ENCODE results near the gene AVPI1. TPM values are rescaled to one million over a fixed set of nuclear protein-coding genes. Genes with fewer than 3 reads are reported as not detected.

The AVPI1 gene
- total RNA-seq, 1 experiment from 2014 or later, result 6.5 TPM

- H3K27ac Mint-ChIP-seq, result peak overlapping the region; percentile 45 to 94 (median 54); a peak in 5 of 7 replicates
These were observed 31.1 kb upstream of the AVPI1 start for GRCh38 chr10:97718178-97718577.

More at GRCh38 chr10:97718178-97718577, 31.1 kb upstream of the AVPI1 start:
- H2BK12ac ChIP-seq (ENCODE audit: insufficient read length, low read depth, low read length), result no peak overlapping the region
- Mint-ChIP-seq H3K36me3 (ENCODE audit: insufficient read depth in 1 of 3, low read depth in 3 of 3) (peaks cover 16 to 43% (median 38%) of the 10 kb centered on the region in 3 experiments), H3K4me3 (no peak overlapping the region), H3K9me3 (no peaks in the 10 kb centered on the region), H3K4me1 (peaks cover 39 to 47% of the 10 kb centered on the region in 2 experiments), H3K27me3 (ENCODE audit: low read depth) (peaks cover 2% of the 10 kb centered on the region; the same call in 1 of the 2 replicates)
- no peak overlapping the region for H3K4ac ChIP-seq (ENCODE audit: low read depth, low read length)
- H3K23me2 ChIP-seq (ENCODE audit: insufficient read length, low read depth, low read length, poor library complexity, severe bottlenecking), result peaks cover 17% of the 10 kb centered on the region
- H3K27ac ChIP-seq (ENCODE audit: insufficient read length, low read depth, low read length), result no peak overlapping the region
- H3K4me2 ChIP-seq (ENCODE audit: insufficient read depth, insufficient read length, low read length), result no peak overlapping the region
- no peak overlapping the region for H4K8ac ChIP-seq (replicated peaks; ENCODE audit: insufficient read length, low read depth, low read length)
- no peak overlapping the region for H3K9ac ChIP-seq (ENCODE audit: extremely low read depth, insufficient read length, low read length)
- H4K20me1 ChIP-seq (ENCODE audit: control insufficient read depth, insufficient read depth, insufficient read length), result no peaks in the 10 kb centered on the region
- no peak overlapping the region for H4K91ac ChIP-seq (ENCODE audit: insufficient read length, low read depth, low read length)
- H3K79me1 ChIP-seq (ENCODE audit: insufficient read depth, low read depth, low read length, poor library complexity, severe bottlenecking), result no peaks in the 10 kb centered on the region
- DNase-seq, result no peak
- no peak overlapping the region for H2BK15ac ChIP-seq (ENCODE audit: low read depth, low read length)
- no peak overlapping the region for H3K18ac ChIP-seq (ENCODE audit: insufficient read length, low read depth, low read length)
- H3K27me3 ChIP-seq (ENCODE audit: insufficient read depth, low read length), result no peaks in the 10 kb centered on the region
- H2AK5ac ChIP-seq (ENCODE audit: insufficient read length, low read length), result no peak overlapping the region
- H3K4me1 ChIP-seq (ENCODE audit: insufficient read depth, low read length), result peaks cover 8% of the 10 kb centered on the region; the same call in 1 of the 2 replicates
- no peak overlapping the region for H3T11ph ChIP-seq (ENCODE audit: low read length)
- no peak overlapping the region for H2BK20ac ChIP-seq (ENCODE audit: low read depth, low read length, poor library complexity, severe bottlenecking)
- H3K23ac ChIP-seq (ENCODE audit: insufficient read length, low read depth, low read length), result no peak overlapping the region
- TF ChIP-seq CTCF (conservative IDR thresholded peaks at IDR 0.05), result no peak
- no peak overlapping the region for H3K14ac ChIP-seq (ENCODE audit: insufficient read depth, low read length)
- H3K9me3 ChIP-seq (ENCODE audit: control insufficient read depth, low read depth, low read length), result no peaks in the 10 kb centered on the region
- no CpG with 5 or more reads among the region's 6 CpGs for WGBS (ENCODE audit: extremely low coverage, insufficient read length, low lambda C conversion rate)
- no peak overlapping the region for H3K56ac ChIP-seq (ENCODE audit: insufficient read length, low read depth, low read length)
- H3K79me2 ChIP-seq (ENCODE audit: insufficient read depth, low read length), result no peaks in the 10 kb centered on the region
- H4K5ac ChIP-seq (ENCODE audit: insufficient read length, low read depth, low read length), result no peak overlapping the region
- no peak overlapping the region for H2BK120ac ChIP-seq (ENCODE audit: low read depth, low read length, poor library complexity, severe bottlenecking)
- no peak overlapping the region for H2AFZ ChIP-seq (ENCODE audit: low read length)
- no peak overlapping the region for H2BK5ac ChIP-seq (ENCODE audit: insufficient read length, low read length)

Data from H9 (cell line).